ENCODE data around the gene NAPG.
"Not testable (repeated sequence)": the region's sequence is repeated elsewhere in the genome, so short reads cannot be mapped to it uniquely, and the experiment has no call there.

NAPG gene

GRCh38 chr18:10525697-10526560 is at the start of gene NAPG:
Gene NAPG (plus strand): TSS chr18:10526027. CDS start chr18:10526103, 76 bp downstream.
- DNase-seq (ENCODE audit: low spot score): peak; percentile 91

GRCh38 chr18:10476338-10476791 is 49.5 kb upstream of the NAPG start:
- no peak for DNase-seq (ENCODE audit: low spot score)

GRCh38 chr18:10477121-10477862 is 48.5 kb upstream of the NAPG start:
- no peak for DNase-seq (ENCODE audit: low spot score)

GRCh38 chr18:10477863-10478260 is 48.0 kb upstream of the NAPG start:
- no peak for DNase-seq (ENCODE audit: low spot score)

- no peak for DNase-seq (ENCODE audit: low spot score)
Measured at GRCh38 chr18:10481831-10482230, 44.0 kb upstream of the NAPG start.

GRCh38 chr18:10482363-10482984 is 43.4 kb upstream of the NAPG start:
- no peak for DNase-seq (ENCODE audit: low spot score)

GRCh38 chr18:10482985-10483949 is 42.6 kb upstream of the NAPG start:
- DNase-seq (ENCODE audit: low spot score): no peak

- DNase-seq (ENCODE audit: low spot score): no peak
Measured at GRCh38 chr18:10485475-10485874, 40.4 kb upstream of the NAPG start.

- no peak for DNase-seq (ENCODE audit: low spot score)
Measured at GRCh38 chr18:10486362-10486761, 39.5 kb upstream of the NAPG start.

GRCh38 chr18:10487154-10487553 is 38.7 kb upstream of the NAPG start:
- DNase-seq (ENCODE audit: low spot score): no peak

GRCh38 chr18:10488017-10488416 is 37.8 kb upstream of the NAPG start:
- DNase-seq (ENCODE audit: low spot score): no peak

- peak; percentile 78 for DNase-seq (ENCODE audit: low spot score)
Measured at GRCh38 chr18:10490401-10491165, 35.2 kb upstream of the NAPG start.

- DNase-seq (ENCODE audit: low spot score): no peak
Measured at GRCh38 chr18:10495936-10496335, 29.9 kb upstream of the NAPG start.

- DNase-seq (ENCODE audit: low spot score): no peak
Measured at GRCh38 chr18:10497206-10497749, 28.5 kb upstream of the NAPG start.

- DNase-seq (ENCODE audit: low spot score): no peak
Measured at GRCh38 chr18:10499230-10499629, 26.6 kb upstream of the NAPG start.

GRCh38 chr18:10500038-10500437 is 25.8 kb upstream of the NAPG start:
- no peak for DNase-seq (ENCODE audit: low spot score)

GRCh38 chr18:10504723-10505122 is 21.1 kb upstream of the NAPG start:
- DNase-seq (ENCODE audit: low spot score): no peak

- DNase-seq (ENCODE audit: low spot score): not testable (repeated sequence)
Measured at GRCh38 chr18:10505892-10506291, 19.9 kb upstream of the NAPG start.

GRCh38 chr18:10508591-10508990 is 17.2 kb upstream of the NAPG start:
- DNase-seq (ENCODE audit: low spot score): no peak

- DNase-seq (ENCODE audit: low spot score): no peak
Measured at GRCh38 chr18:10511236-10511635, 14.6 kb upstream of the NAPG start.

All from pons (tissue), 1 donor.